Thyroid gland (tissue), 4 donors: Measurements from ENCODE around the gene ATXN7L2. TPM values are rescaled to one million over a fixed set of nuclear protein-coding genes. Genes with fewer than 3 reads are reported as not detected.

Experiments used
- DNase-seq, 2 donors: peaks; one replicate each; pipeline ENCODE4 v3.0.0-alpha.2; 2019
- H3K27ac ChIP-seq, 3 donors: fragments of 200-600 bp; sonication (generic); 1 replicate in 2 of 3; 2 replicates in 1 of 3; pipeline ENCODE4 v1.5.1; 2016 to 2019; ENCODE audit warnings: mild to moderate bottlenecking in 1 of 3, moderate library complexity in 1 of 3
- H3K27me3 ChIP-seq: fragments of 200-600 bp; sonication (generic); one replicate; pipeline ENCODE4 v1.5.1; 2019
- H3K36me3 ChIP-seq, 2 donors: fragments of 200-600 bp; sonication (generic); one replicate each; pipeline ENCODE4 v1.5.1; 2016 to 2019
- H3K4me1 ChIP-seq, 2 donors: fragments of 200-600 bp; sonication (generic); one replicate each; pipeline ENCODE4 v1.5.1; 2017 to 2019
- H3K4me3 ChIP-seq, 3 donors: fragments of 200-600 bp; sonication (generic); replicated peaks in 1 of 3; 1 replicate in 2 of 3; 2 replicates in 1 of 3; pipeline ENCODE4 v1.5.1; 2016; ENCODE audit warnings: mild to moderate bottlenecking in 1 of 3
- H3K9me3 ChIP-seq: fragments of 200-600 bp; sonication (generic); one replicate; pipeline ENCODE4 v1.5.1; 2017
- CTCF ChIP-seq, 6 experiments: fragments of 200-600 bp in 3 of 6; fragments of 450-650 bp in 3 of 6; sonication (generic) in 3 of 6; IDR thresholded peaks; one replicate each; pipeline ENCODE4 v1.5.1; 2016 to 2019; ENCODE audit warnings: antibody characterized with exemption in 6 of 6, mild to moderate bottlenecking in 2 of 6, inconsistent platforms in 1 of 6, moderate library complexity in 1 of 6
- POLR2A ChIP-seq, 2 donors: fragments of 450-650 bp; IDR thresholded peaks; one replicate each; pipeline ENCODE4 v1.6.1; 2017; ENCODE audit warnings: antibody characterized with exemption in 2 of 2, mild to moderate bottlenecking in 2 of 2, moderate library complexity in 1 of 2
- WGBS, 2 donors: methylation state at CpG; one replicate each; pipeline ENCODE4 v1.1.5; 2017; 5-methylcytosine and 5-hydroxymethylcytosine counted together
- intact Hi-C: fragments of 100-400 bp; cut with DNase I; formaldehyde crosslinking; loops from one replicate; pipeline ENCODE4 v1.15.1; 2023
- total RNA-seq, 4 donors: library from RNA; depleted of rRNA; stranded (reverse); fragments of >200 nt; gene quantifications; one replicate each; pipeline ENCODE4 v1.2.3, GENCODE V29; 2016

The ATXN7L2 gene
- total RNA-seq, 4 donors from 2014 or later, result 5.8 to 11.7 (median 8.4) TPM

GRCh38 chr1:109466125-109466451 lies 17.6 kb upstream of the ATXN7L2 start:
- TF ChIP-seq CTCF (IDR thresholded peaks at IDR 0.05) (no peak), POLR2A (IDR thresholded peaks at IDR 0.05) (no peak)
- no peaks in the 10 kb centered on the region for H3K27me3 ChIP-seq
- no peak for DNase-seq
- peak overlapping the region; percentile 66 to 93 (median 73) for H3K27ac ChIP-seq
- intact Hi-C loops, result no loop called here
- peak overlapping the region; percentile 34 to 69 (median 65) for H3K4me3 ChIP-seq
- 7 to 8% methylated on average over 15 to 24 of the region's 24 CpGs for WGBS, 2 donors
- no peaks in the 10 kb centered on the region for H3K9me3 ChIP-seq
- no peaks in the 10 kb centered on the region for H3K36me3 ChIP-seq
- H3K4me1 ChIP-seq, result peaks cover 15% of the 10 kb centered on the region in 2 donors

GRCh38 chr1:109466452-109467300 lies 17.0 kb upstream of the ATXN7L2 start, which contains the start of gene SYPL2:
Gene SYPL2 (plus strand): TSS chr1:109466546. CDS start chr1:109466844, 298 bp downstream.
- Histone ChIP-seq H3K36me3 (no peaks in the 10 kb centered on the region), H3K4me1 (peaks cover 15% of the 10 kb centered on the region in 2 donors), H3K4me3 (peak within 1 kb of the TSS; percentile 34 to 69 (median 65)), H3K9me3 (no peaks in the 10 kb centered on the region), H3K27ac (peak within 1 kb of the TSS; percentile 66 to 93 (median 73)), H3K27me3 (no peaks in the 10 kb centered on the region)
- intact Hi-C loops, result no loop called here
- WGBS, 2 donors, result 0% methylated on average over 5 to 42 of the region's 88 CpGs
- TF ChIP-seq CTCF (IDR thresholded peaks at IDR 0.05) (peak in 1 of 6 experiments; percentile 2), POLR2A (IDR thresholded peaks at IDR 0.05) (peak in 1 of 2 donors; percentile 67)
- DNase-seq, result peak; percentile 81

- Histone ChIP-seq H3K9me3 (no peaks in the 10 kb centered on the region), H3K36me3 (no peaks in the 10 kb centered on the region), H3K4me1 (peaks cover 15% of the 10 kb centered on the region in 2 donors), H3K27me3 (no peaks in the 10 kb centered on the region), H3K27ac (peak overlapping the region in 2 of 3 donors; percentile 43 to 93), H3K4me3 (peak overlapping the region in 1 of 3 donors; percentile 65)
- no peak for TF ChIP-seq CTCF (IDR thresholded peaks at IDR 0.05)
- TF ChIP-seq POLR2A (IDR thresholded peaks at IDR 0.05), result no peak
- intact Hi-C loops, result no loop called here
- DNase-seq, result no peak
- 16 to 20% methylated on average over 17 to 22 of the region's 23 CpGs for WGBS, 2 donors
These were observed 16.4 kb upstream of the ATXN7L2 start for GRCh38 chr1:109467301-109467777.

GRCh38 chr1:109468061-109468460 lies 15.6 kb upstream of the ATXN7L2 start:
- intact Hi-C loops, result no loop called here
- Histone ChIP-seq H3K27ac (peak overlapping the region in 1 of 3 donors; percentile 4), H3K4me1 (peaks cover 15% of the 10 kb centered on the region in 2 donors), H3K27me3 (no peaks in the 10 kb centered on the region), H3K4me3 (no peak overlapping the region), H3K36me3 (no peaks in the 10 kb centered on the region), H3K9me3 (no peaks in the 10 kb centered on the region)
- no peak for DNase-seq
- TF ChIP-seq POLR2A (IDR thresholded peaks at IDR 0.05) (no peak), CTCF (IDR thresholded peaks at IDR 0.05) (no peak)
- WGBS, 2 donors, result 100% methylated on average over 1 of the region's 1 CpG

GRCh38 chr1:109468903-109469302 lies 14.8 kb upstream of the ATXN7L2 start:
- DNase-seq, result no peak
- intact Hi-C loops, result no loop called here
- H3K27ac ChIP-seq, result no peak overlapping the region
- H3K27me3 ChIP-seq, result no peaks in the 10 kb centered on the region
- no peaks in the 10 kb centered on the region for H3K9me3 ChIP-seq
- no peak overlapping the region for H3K4me3 ChIP-seq
- no peaks in the 10 kb centered on the region for H3K36me3 ChIP-seq
- TF ChIP-seq CTCF (IDR thresholded peaks at IDR 0.05) (no peak), POLR2A (IDR thresholded peaks at IDR 0.05) (no peak)
- WGBS, 2 donors, result 31 to 36% methylated on average over 2 of the region's 2 CpGs
- peaks cover 15% of the 10 kb centered on the region in 2 donors for H3K4me1 ChIP-seq
